ENCODE measurements around the gene LIN54. TPM values are rescaled to one million over a fixed set of nuclear protein-coding genes. Genes with fewer than 3 reads are reported as not detected.

The LIN54 gene
- total RNA-seq, 1 donor from 2014 or later, result 11.1 TPM

GRCh38 chr4:82905205-82905604 lies 105.4 kb downstream of the LIN54 start:
- Histone ChIP-seq H2AFZ (ENCODE audit: low read depth, low read length) (no peak overlapping the region), H3K27ac (ENCODE audit: low read depth, low read length) (no peak overlapping the region), H3K79me2 (ENCODE audit: insufficient read depth, low read length) (peaks cover 10% of the 10 kb centered on the region), H3K27me3 (ENCODE audit: insufficient read depth, low read length) (no peaks in the 10 kb centered on the region), H3K4me2 (ENCODE audit: low read length) (peak overlapping the region; percentile 57), H3K9ac (ENCODE audit: low read length) (no peak overlapping the region), H3K4me3 (ENCODE audit: insufficient read depth, low read depth, low read length) (peak overlapping the region; percentile 2), H3K36me3 (ENCODE audit: insufficient read depth, low read length) (no peaks in the 10 kb centered on the region), H3K9me3 (ENCODE audit: insufficient read depth, low read depth, low read length) (no peaks in the 10 kb centered on the region), H4K20me1 (ENCODE audit: insufficient read depth, low read length) (no peaks in the 10 kb centered on the region), H3K4me1 (ENCODE audit: insufficient read depth, low read length) (peaks cover 11% of the 10 kb centered on the region)
- Mint-ChIP-seq H3K9me3 (ENCODE audit: unreplicated experiment) (no peaks in the 10 kb centered on the region), H3K27ac (ENCODE audit: unreplicated experiment) (no peak overlapping the region), H3K4me1 (ENCODE audit: low read depth, unreplicated experiment) (peaks cover 4% of the 10 kb centered on the region), H3K27me3 (ENCODE audit: low read depth, unreplicated experiment) (no peaks in the 10 kb centered on the region), H3K36me3 (ENCODE audit: low read depth, unreplicated experiment) (peaks cover 1% of the 10 kb centered on the region), H3K4me3 (ENCODE audit: unreplicated experiment) (peak overlapping the region; percentile 9)
- peak; percentile 81 for FAIRE-seq
- peak; percentile 57 for DNase-seq (ENCODE audit: low read depth)
- TF ChIP-seq CTCF (IDR thresholded peaks at IDR 0.05; ENCODE audit: insufficient read depth, low read depth, low read length), result no peak
- no peak for TF ChIP-seq EZH2 (IDR thresholded peaks at IDR 0.05; ENCODE audit: insufficient read depth, low read length)

- Histone ChIP-seq H3K4me3 (ENCODE audit: insufficient read depth, low read depth, low read length) (no peak overlapping the region), H3K9me3 (ENCODE audit: insufficient read depth, low read depth, low read length) (no peaks in the 10 kb centered on the region), H3K4me2 (ENCODE audit: low read length) (no peak overlapping the region), H3K27ac (ENCODE audit: low read depth, low read length) (no peak overlapping the region), H3K4me1 (ENCODE audit: insufficient read depth, low read length) (peaks cover 11% of the 10 kb centered on the region), H3K79me2 (ENCODE audit: insufficient read depth, low read length) (peaks cover 24% of the 10 kb centered on the region), H3K36me3 (ENCODE audit: insufficient read depth, low read length) (no peaks in the 10 kb centered on the region), H2AFZ (ENCODE audit: low read depth, low read length) (no peak overlapping the region), H3K27me3 (ENCODE audit: insufficient read depth, low read length) (no peaks in the 10 kb centered on the region), H3K9ac (ENCODE audit: low read length) (no peak overlapping the region), H4K20me1 (ENCODE audit: insufficient read depth, low read length) (no peaks in the 10 kb centered on the region)
- Mint-ChIP-seq H3K4me1 (ENCODE audit: low read depth, unreplicated experiment) (peaks cover 4% of the 10 kb centered on the region), H3K27ac (ENCODE audit: unreplicated experiment) (no peak overlapping the region), H3K27me3 (ENCODE audit: low read depth, unreplicated experiment) (no peaks in the 10 kb centered on the region), H3K36me3 (ENCODE audit: low read depth, unreplicated experiment) (no peaks in the 10 kb centered on the region), H3K4me3 (ENCODE audit: unreplicated experiment) (no peak overlapping the region), H3K9me3 (ENCODE audit: unreplicated experiment) (no peaks in the 10 kb centered on the region)
- TF ChIP-seq CTCF (IDR thresholded peaks at IDR 0.05; ENCODE audit: insufficient read depth, low read depth, low read length) (no peak), EZH2 (IDR thresholded peaks at IDR 0.05; ENCODE audit: insufficient read depth, low read length) (no peak)
- FAIRE-seq, result no peak
- DNase-seq (ENCODE audit: low read depth), result no peak
Observed at GRCh38 chr4:82903737-82904136, 106.9 kb downstream of the LIN54 start.

GRCh38 chr4:82901183-82901718 lies 109.4 kb downstream of the LIN54 start:
- H3K9me3 ChIP-seq (ENCODE audit: insufficient read depth, low read depth, low read length), result no peaks in the 10 kb centered on the region
- peak; percentile 32 for FAIRE-seq
- Mint-ChIP-seq H3K9me3 (ENCODE audit: unreplicated experiment) (no peaks in the 10 kb centered on the region), H3K4me1 (ENCODE audit: low read depth, unreplicated experiment) (peaks cover 10% of the 10 kb centered on the region), H3K4me3 (ENCODE audit: unreplicated experiment) (no peak overlapping the region), H3K36me3 (ENCODE audit: low read depth, unreplicated experiment) (no peaks in the 10 kb centered on the region), H3K27me3 (ENCODE audit: low read depth, unreplicated experiment) (no peaks in the 10 kb centered on the region), H3K27ac (ENCODE audit: unreplicated experiment) (no peak overlapping the region)
- peak overlapping the region; percentile 93 for H3K4me3 ChIP-seq (ENCODE audit: insufficient read depth, low read depth, low read length)
- H3K4me2 ChIP-seq (ENCODE audit: low read length), result peak overlapping the region; percentile 93
- H3K27me3 ChIP-seq (ENCODE audit: insufficient read depth, low read length), result no peaks in the 10 kb centered on the region
- H3K27ac ChIP-seq (ENCODE audit: low read depth, low read length), result peak overlapping the region; percentile 99
- H4K20me1 ChIP-seq (ENCODE audit: insufficient read depth, low read length), result peaks cover 10% of the 10 kb centered on the region
- H3K79me2 ChIP-seq (ENCODE audit: insufficient read depth, low read length), result peaks cover 49% of the 10 kb centered on the region
- DNase-seq (ENCODE audit: low read depth), result no peak
- H2AFZ ChIP-seq (ENCODE audit: low read depth, low read length), result peak overlapping the region; percentile 83
- TF ChIP-seq EZH2 (IDR thresholded peaks at IDR 0.05; ENCODE audit: insufficient read depth, low read length) (no peak), CTCF (IDR thresholded peaks at IDR 0.05; ENCODE audit: insufficient read depth, low read depth, low read length) (no peak)
- H3K4me1 ChIP-seq (ENCODE audit: insufficient read depth, low read length), result peaks cover 22% of the 10 kb centered on the region
- peak overlapping the region; percentile 97 for H3K9ac ChIP-seq (ENCODE audit: low read length)
- peaks cover 3% of the 10 kb centered on the region for H3K36me3 ChIP-seq (ENCODE audit: insufficient read depth, low read length)

Data from astrocyte (in vitro differentiated cells and primary cell).